ENCODE results near the gene CDC14A.

DNA sequence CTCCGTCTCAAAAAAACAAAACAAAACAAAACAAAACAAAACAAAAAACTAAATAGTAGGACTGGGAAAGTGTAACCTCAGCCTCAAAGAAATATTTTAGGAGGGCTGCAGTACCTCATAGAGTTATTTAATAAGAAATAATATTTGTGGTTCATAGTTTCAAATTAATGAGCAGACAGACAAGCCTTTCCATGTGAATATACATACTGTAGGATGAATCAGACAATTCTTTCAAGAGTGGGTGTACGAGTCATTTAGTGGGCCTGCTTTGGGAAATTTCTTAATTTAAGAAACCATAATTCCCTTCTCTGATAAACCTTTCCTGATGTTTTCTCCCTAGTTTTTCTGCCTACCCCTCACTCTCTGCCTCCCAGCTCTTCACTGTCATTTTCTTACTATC lies 52.5 kb downstream of the CDC14A start:
- TF ChIP-seq, protein P1, sequence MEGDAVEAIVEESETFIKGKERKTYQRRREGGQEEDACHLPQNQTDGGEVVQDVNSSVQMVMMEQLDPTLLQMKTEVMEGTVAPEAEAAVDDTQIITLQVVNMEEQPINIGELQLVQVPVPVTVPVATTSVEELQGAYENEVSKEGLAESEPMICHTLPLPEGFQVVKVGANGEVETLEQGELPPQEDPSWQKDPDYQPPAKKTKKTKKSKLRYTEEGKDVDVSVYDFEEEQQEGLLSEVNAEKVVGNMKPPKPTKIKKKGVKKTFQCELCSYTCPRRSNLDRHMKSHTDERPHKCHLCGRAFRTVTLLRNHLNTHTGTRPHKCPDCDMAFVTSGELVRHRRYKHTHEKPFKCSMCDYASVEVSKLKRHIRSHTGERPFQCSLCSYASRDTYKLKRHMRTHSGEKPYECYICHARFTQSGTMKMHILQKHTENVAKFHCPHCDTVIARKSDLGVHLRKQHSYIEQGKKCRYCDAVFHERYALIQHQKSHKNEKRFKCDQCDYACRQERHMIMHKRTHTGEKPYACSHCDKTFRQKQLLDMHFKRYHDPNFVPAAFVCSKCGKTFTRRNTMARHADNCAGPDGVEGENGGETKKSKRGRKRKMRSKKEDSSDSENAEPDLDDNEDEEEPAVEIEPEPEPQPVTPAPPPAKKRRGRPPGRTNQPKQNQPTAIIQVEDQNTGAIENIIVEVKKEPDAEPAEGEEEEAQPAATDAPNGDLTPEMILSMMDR (IDR thresholded peaks at IDR 0.05; ENCODE audit: insufficient read depth, low read length, poor library complexity, severe bottlenecking): no peak
- no peak for TF ChIP-seq EZH2phosphoT487 (conservative IDR thresholded peaks at IDR 0.05; ENCODE audit: low read length)
